SK-N-SH (cell line): Measurements from ENCODE around the gene MTCH1. TPM values are rescaled to one million over a fixed set of nuclear protein-coding genes. Genes with fewer than 3 reads are reported as not detected.
A peak's percentile ranks its signal among the peaks of the same experiment; 100 is the strongest.

ENCODE experiments used
- CTCF ChIA-PET: fragments of 300-600, 350-600 bp; formaldehyde crosslinking; extraction: SDS; loops from one replicate; lab custom pipeline; 2021; lab: Yijun Ruan, JAX
- POLR2A ChIA-PET: fragments of 350-600 bp; sonication (Branson Sonifier 250); formaldehyde crosslinking; extraction: SDS; loops from one replicate; lab custom pipeline; 2020; ENCODE audit warnings: antibody characterized with exemption, inconsistent platforms; lab: Yijun Ruan, JAX
- DNase-seq: peaks from one replicate; pipeline ENCODE4 v3.0.0; 2012
- H2AFZ ChIP-seq: fragments of 200-600 bp; sonication (generic); 2 replicates; pipeline ENCODE4 v1.8.1; 2016; ENCODE audit warnings: antibody characterized with exemption, mild to moderate bottlenecking, low read depth
- H3F3A ChIP-seq: fragments of 200-600 bp; sonication (generic); replicated peaks from 2 replicates; pipeline ENCODE3; 2016; ENCODE audit warnings: antibody characterized with exemption, mild to moderate bottlenecking; ENCODE audit not compliant: insufficient read depth
- H3K27ac ChIP-seq, 2 experiments: fragments of 200-500 bp in 1 of 2; fragments of 200-600 bp in 1 of 2; sonication (Bioruptor generic) in 1 of 2; sonication (generic), shearing (Covaris generic) in 1 of 2; 2 replicates each; pipeline versions ENCODE4 v1.5.1 to v1.6.1; 2014 to 2016; ENCODE audit warnings: low read depth in 2 of 2, inconsistent platforms in 1 of 2, low read length in 1 of 2, mild to moderate bottlenecking in 1 of 2, mixed read lengths in 1 of 2
- H3K27me3 ChIP-seq: fragments of 200-600 bp; sonication (generic), shearing (Covaris generic); 2 replicates; pipeline ENCODE4 v1.6.1; 2016; ENCODE audit warnings: mixed run types; ENCODE audit not compliant: insufficient read depth
- H3K36me3 ChIP-seq, 2 experiments: fragments of 200-500 bp in 1 of 2; fragments of 200-600 bp in 1 of 2; sonication (Bioruptor generic) in 1 of 2; sonication (generic) in 1 of 2; replicated peaks in 1 of 2; 2 replicates each; pipeline versions ENCODE3 to v1.5.1; 2014 to 2016; ENCODE audit warnings: low read length in 1 of 2, mild to moderate bottlenecking in 1 of 2; ENCODE audit not compliant: insufficient read depth in 2 of 2, control insufficient read depth in 1 of 2
- H3K4me1 ChIP-seq, 2 experiments: fragments of 200-500 bp in 1 of 2; fragments of 200-600 bp in 1 of 2; sonication (Bioruptor generic) in 1 of 2; sonication (generic), shearing (Covaris generic) in 1 of 2; 2 replicates each; pipeline versions ENCODE4 v1.5.1 to v1.6.1; 2014 to 2016; ENCODE audit warnings: low read depth in 1 of 2, low read length in 1 of 2, mixed run types in 1 of 2; ENCODE audit not compliant: insufficient read depth in 2 of 2, control insufficient read depth in 1 of 2
- H3K4me2 ChIP-seq: fragments of 200-600 bp; sonication (generic), shearing (Covaris generic); 2 replicates; pipeline ENCODE4 v1.6.1; 2017; ENCODE audit warnings: mixed run types
- H3K4me3 ChIP-seq, 2 experiments: fragments of 200-500 bp in 1 of 2; fragments of 200-600 bp in 1 of 2; sonication (Bioruptor generic) in 1 of 2; sonication (generic), shearing (Covaris generic) in 1 of 2; 2 replicates each; pipeline versions ENCODE4 v1.5.1 to v1.8.1; 2014 to 2016; ENCODE audit warnings: low read depth in 2 of 2, inconsistent platforms in 1 of 2, low read length in 1 of 2, mild to moderate bottlenecking in 1 of 2, mixed read lengths in 1 of 2, moderate library complexity in 1 of 2
- H3K79me2 ChIP-seq: fragments of 200-600 bp; sonication (generic); 2 replicates; pipeline ENCODE4 v1.8.1; 2017; ENCODE audit warnings: mild to moderate bottlenecking; ENCODE audit not compliant: insufficient read depth
- H3K9ac ChIP-seq: fragments of 200-600 bp; sonication (generic); 2 replicates; pipeline ENCODE4 v1.6.1; 2017; ENCODE audit warnings: mixed run types
- H3K9me2 ChIP-seq: fragments of 200-600 bp; sonication (generic); 2 replicates; pipeline ENCODE4 v1.6.1; 2017; ENCODE audit warnings: mixed run types
- H3K9me3 ChIP-seq: fragments of 200-600 bp; sonication (generic); 2 replicates; pipeline ENCODE4 v1.6.1; 2017; ENCODE audit warnings: mixed run types, mild to moderate bottlenecking, moderate library complexity
- H4K20me1 ChIP-seq: fragments of 200-600 bp; sonication (generic); 2 replicates; pipeline ENCODE4 v1.6.1; 2017; ENCODE audit warnings: mild to moderate bottlenecking, mixed run types; ENCODE audit not compliant: insufficient read depth
- ELF1 ChIP-seq: IDR thresholded peaks from 2 replicates; pipeline ENCODE4 v1.4.0; 2012
- EP300 ChIP-seq, 2 experiments: IDR thresholded peaks; 2 replicates each; pipeline versions ENCODE4 v1.4.0 to v1.6.1; 2012; ENCODE audit warnings: borderline replicate concordance in 1 of 2, low read depth in 1 of 2, low read length in 1 of 2
- FOSL2 ChIP-seq: IDR thresholded peaks from 2 replicates; pipeline ENCODE4 v1.4.0; 2012; ENCODE audit warnings: low read depth, mild to moderate bottlenecking, moderate library complexity, borderline replicate concordance
- FOXJ3 ChIP-seq: sonication (generic); formaldehyde crosslinking; IDR thresholded peaks from 2 replicates; pipeline ENCODE4 v1.5.1; 2020; ENCODE audit warnings: mild to moderate bottlenecking, missing genetic modification reagents
- GABPA ChIP-seq: IDR thresholded peaks from 2 replicates; pipeline ENCODE4 v1.4.0; 2012; ENCODE audit warnings: low read depth, mild to moderate bottlenecking
- MAX ChIP-seq: IDR thresholded peaks from 2 replicates; pipeline ENCODE4 v1.4.0; 2012; ENCODE audit warnings: low read depth
- MXI1 ChIP-seq: IDR thresholded peaks from 2 replicates; pipeline ENCODE4 v1.6.1; 2012; ENCODE audit warnings: mild to moderate bottlenecking, low read depth, low read length, improper control_type of control experiment
- NFIC ChIP-seq: IDR thresholded peaks from 2 replicates; pipeline ENCODE4 v1.4.0; 2012; ENCODE audit warnings: borderline replicate concordance
- NRF1 ChIP-seq: IDR thresholded peaks from 2 replicates; pipeline ENCODE4 v1.6.1; 2012; ENCODE audit warnings: low read depth, mild to moderate bottlenecking, low read length
- PBX3 ChIP-seq: IDR thresholded peaks from 2 replicates; pipeline ENCODE4; 2012
- RAD21 ChIP-seq: IDR thresholded peaks from 2 replicates; pipeline ENCODE4 v1.6.1; 2012; ENCODE audit warnings: mild to moderate bottlenecking, low read length
- RCOR1 ChIP-seq: fragments of 150-350 bp; IDR thresholded peaks from 2 replicates; pipeline ENCODE4 v1.6.1; 2017; ENCODE audit warnings: antibody characterized with exemption, low read length
- REST ChIP-seq: IDR thresholded peaks from 2 replicates; pipeline ENCODE4 v1.6.1; 2012; ENCODE audit warnings: mild to moderate bottlenecking, low read depth, low read length, moderate library complexity
- RFX5 ChIP-seq: IDR thresholded peaks from 2 replicates; pipeline ENCODE4 v1.6.1; 2012; ENCODE audit warnings: mild to moderate bottlenecking, improper control_type of control experiment, low read length
- SIN3A ChIP-seq: IDR thresholded peaks from 2 replicates; pipeline ENCODE4 v1.6.1; 2012; ENCODE audit warnings: low read depth, mild to moderate bottlenecking, low read length, moderate library complexity, borderline replicate concordance
- SMC3 ChIP-seq: IDR thresholded peaks from 2 replicates; pipeline ENCODE4 v1.6.1; 2012; ENCODE audit warnings: low read depth, low read length, improper control_type of control experiment
- TAF1 ChIP-seq: IDR thresholded peaks from 2 replicates; pipeline ENCODE4 v1.6.1; 2012; ENCODE audit warnings: low read depth, mild to moderate bottlenecking, low read length, moderate library complexity, borderline replicate concordance
- TCF12 ChIP-seq: IDR thresholded peaks from 2 replicates; pipeline ENCODE4 v1.4.0; 2012
- TEAD4 ChIP-seq: IDR thresholded peaks from 2 replicates; pipeline ENCODE4 v1.4.0; 2012; ENCODE audit warnings: mild to moderate bottlenecking, borderline replicate concordance; ENCODE audit not compliant: insufficient read depth
- USF1 ChIP-seq: IDR thresholded peaks from 2 replicates; pipeline ENCODE4 v1.4.0; 2012; ENCODE audit warnings: low read depth, borderline replicate concordance
- USF2 ChIP-seq: fragments of 150-350 bp; IDR thresholded peaks from 2 replicates; pipeline ENCODE4 v1.6.1; 2017; ENCODE audit warnings: antibody characterized with exemption, low read length, low read depth, borderline replicate concordance
- YY1 ChIP-seq: IDR thresholded peaks from 2 replicates; pipeline ENCODE4 v1.4.0; 2012; ENCODE audit warnings: low read depth, mild to moderate bottlenecking
- WGBS: methylation state at CpG from one replicate; pipeline ENCODE4 v1.1.6; 2017; ENCODE audit warnings: low lambda C conversion rate; 5-methylcytosine and 5-hydroxymethylcytosine counted together
- polyA plus RNA-seq, 3 experiments: library from polyadenylated mRNA; depleted of rRNA; stranded (reverse); fragments of >200 nt; gene quantifications; 2 replicates each; pipeline ENCODE4 v1.2.3, GENCODE V29; 2012

Gene MTCH1
- polyA plus RNA-seq, 1 of the 3 experiments (the other 2 are of a cell fraction), result 151 TPM

- TF ChIP-seq USF1 (peak; percentile 97), USF2 (peak; percentile 92), REST (0 out of 2 replicates have a peak, but pooled peaks have one; percentile 16), FOXJ3 (CRISPR knock-in tag) (no peak), MXI1 (peak; percentile 90), TCF12 (no peak), GABPA (peak; percentile 52), MAX (peak; percentile 13; the same call in 1 of the 2 replicates), YY1 (peak; percentile 18; the same call in 1 of the 2 replicates), ELF1 (peak; percentile 95)
- TF ChIP-seq, all 33 proteins: peak for 15
These were observed at the start of gene MTCH1 (continued) for GRCh38 chr6:36985808-36986703.

GRCh38 chr6:37033819-37034795, 48.1 kb upstream of the MTCH1 start:
- Histone ChIP-seq H3K9me2 (no peaks in the 10 kb centered on the region), H3K4me3 (no peak overlapping the region), H3F3A (no peaks in the 10 kb centered on the region), H3K4me1 (peaks cover 0 to 12% of the 10 kb centered on the region in 2 experiments; a peak in 2 of 4 replicates), H3K27ac (no peak overlapping the region), H3K79me2 (no peaks in the 10 kb centered on the region), H2AFZ (no peak overlapping the region), H3K9ac (no peak overlapping the region), H4K20me1 (no peaks in the 10 kb centered on the region), H3K9me3 (no peaks in the 10 kb centered on the region), H3K4me2 (no peak overlapping the region), H3K36me3 (no peaks in the 10 kb centered on the region), H3K27me3 (no peaks in the 10 kb centered on the region)
- DNase-seq, result no peak
- WGBS, result 87% methylated on average over 8 of the region's 8 CpGs
- ChIA-PET CTCF (interaction anchor here (0.8 to 36.6 kb wide), 6 partner anchors 4 to 269 kb away, joined by 3 to 678 read pairs (median 12); no protein-coding TSS in a partner anchor), POLR2A (interaction anchor here (1.2 kb wide), 1 partner anchor 13 kb away, joined by 3 read pairs; no protein-coding TSS in a partner anchor)
- no peak for TF ChIP-seq TAF1
- TF ChIP-seq EP300 (IDR thresholded peaks at IDR 0.05; ENCODE audit: borderline replicate concordance in 1 of 2, low read depth in 1 of 2, low read length in 1 of 2), result no peak
- no peak for TF ChIP-seq ELF1
- no peak for TF ChIP-seq SMC3
- TF ChIP-seq RFX5, result no peak
- no peak for TF ChIP-seq NRF1
- no peak for TF ChIP-seq TEAD4
- TF ChIP-seq FOSL2, result no peak
- TF ChIP-seq RAD21, result no peak
- TF ChIP-seq NFIC, result no peak
- no peak for TF ChIP-seq PBX3
- TF ChIP-seq SIN3A, result no peak
- no peak for TF ChIP-seq GABPA
- no peak for TF ChIP-seq RCOR1
